Measurements from ENCODE around the gene PARP14.
"Not testable (repeated sequence)": the region's sequence is repeated elsewhere in the genome, so short reads cannot be mapped to it uniquely, and the experiment has no call there.

Gene PARP14

GRCh38 chr3:122730240-122730639, 49.6 kb downstream of the PARP14 start (continued):
- TF ChIP-seq ZSCAN5A (tag by site-specific recombination; IDR thresholded peaks at IDR 0.05) (no peak), ZNF26 (tag by site-specific recombination; IDR thresholded peaks at IDR 0.05) (no peak), ZNF174 (tag by site-specific recombination; IDR thresholded peaks at IDR 0.05) (no peak), ZNF280C (tag by site-specific recombination; IDR thresholded peaks at IDR 0.05) (no peak), ZXDB (tag by site-specific recombination; IDR thresholded peaks at IDR 0.05) (no peak), SCRT2 (tag by site-specific recombination; IDR thresholded peaks at IDR 0.05) (no peak), SETDB1 (IDR thresholded peaks at IDR 0.05; ENCODE audit: insufficient read length, low read length) (no peak)

- CTCF ChIA-PET: interaction anchor here (0.8 kb wide), 1 partner anchor 22 kb away, joined by 3 read pairs; no protein-coding TSS in a partner anchor
- H3K4me1 ChIP-seq (ENCODE audit: control insufficient read depth, insufficient read depth, low read length); H3K27ac ChIP-seq (ENCODE audit: extremely low read depth, low read depth, low read length); H3K9me3 ChIP-seq (ENCODE audit: control insufficient read depth, insufficient read depth, low read depth, low read length); H3K4me3 ChIP-seq (ENCODE audit: low read depth, low read length); H3K36me3 ChIP-seq (ENCODE audit: control insufficient read depth in 2 of 2, insufficient read depth in 1 of 2, low read length in 2 of 2); POLR2A ChIA-PET: not testable (repeated sequence)
- 0 out of 2 replicates have a peak, but pooled peaks have one; percentile 20 for TF ChIP-seq KLF1 (tag by site-specific recombination; IDR thresholded peaks at IDR 0.05)
Observed at GRCh38 chr3:122732682-122733525, 52.3 kb downstream of the PARP14 start.

- Histone ChIP-seq H3K9me3 (ENCODE audit: control insufficient read depth, insufficient read depth, low read depth, low read length) (no peaks in the 10 kb centered on the region), H3K27ac (ENCODE audit: extremely low read depth, low read depth, low read length) (no peak overlapping the region), H3K4me1 (ENCODE audit: control insufficient read depth, insufficient read depth, low read length) (no peaks in the 10 kb centered on the region), H3K36me3 (ENCODE audit: control insufficient read depth in 2 of 2, insufficient read depth in 1 of 2, low read length in 2 of 2) (peaks cover 0 to 13% of the 10 kb centered on the region in 2 experiments; a peak in 1 of 3 replicates), H3K4me3 (ENCODE audit: low read depth, low read length) (no peak overlapping the region)
- CTCF ChIA-PET: no interaction called here
- TF ChIP-seq ZBTB11 (tag by site-specific recombination; conservative IDR thresholded peaks at IDR 0.05; ENCODE audit: low read depth): no peak
- no peak for TF ChIP-seq ZBTB44 (tag by site-specific recombination; IDR thresholded peaks at IDR 0.05)
- no peak for TF ChIP-seq PRDM6 (tag by site-specific recombination; IDR thresholded peaks at IDR 0.05)
- no peak for TF ChIP-seq ZNF350 (tag by site-specific recombination; IDR thresholded peaks at IDR 0.05)
- no peak for TF ChIP-seq ZBTB1 (tag by site-specific recombination; IDR thresholded peaks at IDR 0.05)
- no peak for TF ChIP-seq ZNF426 (tag by site-specific recombination; IDR thresholded peaks at IDR 0.05)
- no peak for TF ChIP-seq HOXC10 (CRISPR knock-in tag; IDR thresholded peaks at IDR 0.05)
- no peak for TF ChIP-seq ZNF239 (tag by site-specific recombination; IDR thresholded peaks at IDR 0.05)
- no peak for TF ChIP-seq YY2 (tag by site-specific recombination; IDR thresholded peaks at IDR 0.05)
- TF ChIP-seq SETDB1 (IDR thresholded peaks at IDR 0.05; ENCODE audit: insufficient read length, low read length): no peak
- no peak for TF ChIP-seq MYNN (tag by site-specific recombination; IDR thresholded peaks at IDR 0.05; ENCODE audit: borderline replicate concordance)
- POLR2A ChIA-PET: no interaction called here
Observed at GRCh38 chr3:122739172-122739571, 58.5 kb downstream of the PARP14 start.
